Measurements from ENCODE around the gene HELZ2.
"Not testable (repeated sequence)": the region's sequence is repeated elsewhere in the genome, so short reads cannot be mapped to it uniquely, and the experiment has no call there.

The HELZ2 gene

DNA sequence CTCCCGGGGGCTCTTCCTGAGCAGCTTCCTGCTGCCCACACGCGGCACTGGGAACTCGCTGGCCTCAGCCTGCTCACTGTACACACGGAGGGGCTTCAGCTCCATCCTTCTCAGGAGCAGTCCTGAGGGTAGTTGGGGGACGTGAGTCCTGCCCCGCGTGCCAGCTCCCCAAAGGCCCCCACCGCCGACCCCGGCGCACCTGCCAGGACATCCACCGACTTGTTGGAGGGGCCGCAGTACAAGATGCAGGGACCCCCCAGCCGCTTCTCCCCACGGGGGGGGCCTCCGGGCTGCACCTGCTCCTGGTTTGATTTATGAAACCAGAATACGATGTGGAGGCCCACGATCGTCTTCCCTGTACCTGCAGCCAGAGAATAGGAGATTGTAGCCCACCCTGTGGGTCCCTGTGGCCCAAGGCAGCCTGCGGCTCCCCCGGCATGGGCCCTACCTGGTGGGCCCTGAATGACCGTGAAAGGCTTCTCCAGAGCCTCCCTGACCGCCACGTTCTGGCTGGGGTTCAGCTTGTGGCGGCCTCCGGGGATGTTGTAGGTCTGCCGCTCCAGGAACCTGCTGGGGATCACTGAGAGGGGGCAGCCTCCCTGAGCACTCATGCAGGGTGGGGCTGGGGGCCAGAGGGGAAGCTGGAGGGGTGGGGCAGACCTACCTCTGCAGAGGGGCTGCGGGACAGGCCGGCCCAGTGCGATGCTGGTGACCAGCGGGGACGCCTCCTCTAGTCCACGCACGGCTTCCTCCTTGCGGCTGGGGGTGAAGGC is 12.2 kb downstream of the HELZ2 start:
- TF ChIP-seq, protein P1, sequence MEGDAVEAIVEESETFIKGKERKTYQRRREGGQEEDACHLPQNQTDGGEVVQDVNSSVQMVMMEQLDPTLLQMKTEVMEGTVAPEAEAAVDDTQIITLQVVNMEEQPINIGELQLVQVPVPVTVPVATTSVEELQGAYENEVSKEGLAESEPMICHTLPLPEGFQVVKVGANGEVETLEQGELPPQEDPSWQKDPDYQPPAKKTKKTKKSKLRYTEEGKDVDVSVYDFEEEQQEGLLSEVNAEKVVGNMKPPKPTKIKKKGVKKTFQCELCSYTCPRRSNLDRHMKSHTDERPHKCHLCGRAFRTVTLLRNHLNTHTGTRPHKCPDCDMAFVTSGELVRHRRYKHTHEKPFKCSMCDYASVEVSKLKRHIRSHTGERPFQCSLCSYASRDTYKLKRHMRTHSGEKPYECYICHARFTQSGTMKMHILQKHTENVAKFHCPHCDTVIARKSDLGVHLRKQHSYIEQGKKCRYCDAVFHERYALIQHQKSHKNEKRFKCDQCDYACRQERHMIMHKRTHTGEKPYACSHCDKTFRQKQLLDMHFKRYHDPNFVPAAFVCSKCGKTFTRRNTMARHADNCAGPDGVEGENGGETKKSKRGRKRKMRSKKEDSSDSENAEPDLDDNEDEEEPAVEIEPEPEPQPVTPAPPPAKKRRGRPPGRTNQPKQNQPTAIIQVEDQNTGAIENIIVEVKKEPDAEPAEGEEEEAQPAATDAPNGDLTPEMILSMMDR (conservative IDR thresholded peaks at IDR 0.05; ENCODE audit: low read depth) = no peak
- ChIA-PET CTCF (interaction anchor here (0.5 kb wide), 1 partner anchor 1174 kb away, joined by 3 read pairs; no protein-coding TSS in a partner anchor), POLR2A (ENCODE audit: low non-redundant PET) (interaction anchor here (0.6 kb wide), 1 partner anchor 303 kb away, joined by 3 read pairs; the partner anchor contains the start of gene TPD52L2)
- H3K27ac ChIP-seq = no peak overlapping the region
- DNase-seq (ENCODE audit: low spot score) = no peak

DNA sequence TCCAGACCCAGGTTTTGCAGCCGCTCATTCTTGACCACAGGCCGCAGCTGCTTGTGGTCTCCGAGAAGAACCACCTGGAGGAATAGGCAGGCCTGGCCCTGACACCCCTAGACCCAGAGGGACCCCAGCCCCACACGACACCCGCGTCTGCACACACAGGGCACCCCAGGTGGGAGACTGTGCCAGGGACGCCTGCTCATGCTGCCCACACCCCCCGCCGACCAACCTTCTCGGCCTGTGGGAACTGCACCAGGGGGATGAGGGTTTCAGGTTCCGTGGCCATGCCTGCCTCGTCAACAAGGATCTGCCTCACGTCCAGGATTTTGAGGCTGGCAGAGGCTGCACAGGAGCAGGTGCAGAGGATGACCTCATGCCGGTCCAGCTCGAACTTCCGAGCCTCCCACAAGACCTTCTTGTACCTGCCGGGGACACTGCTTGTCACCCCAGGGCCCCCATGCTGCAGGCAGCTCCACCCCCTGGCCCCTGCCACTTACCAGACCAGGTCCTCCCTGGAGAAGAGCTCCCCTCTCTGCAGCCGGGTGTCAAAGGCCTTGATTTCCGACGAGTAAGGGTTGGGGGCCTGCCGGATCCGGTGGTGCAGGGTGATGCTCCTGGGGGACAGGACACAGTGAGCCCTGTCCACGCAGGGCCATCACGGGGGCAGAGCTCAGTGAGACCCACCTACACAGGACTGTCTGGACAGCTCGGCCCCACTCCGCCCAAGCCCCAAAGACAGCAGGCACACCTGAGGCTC is 13.0 kb downstream of the HELZ2 start:
- H3K27ac ChIP-seq = 0 out of 2 replicates have a peak overlapping the region, but pooled peaks have one; percentile 0
- no peak for DNase-seq (ENCODE audit: low spot score)
- TF ChIP-seq, protein P1 (conservative IDR thresholded peaks at IDR 0.05; ENCODE audit: low read depth) = no peak
- POLR2A ChIA-PET (ENCODE audit: low non-redundant PET) = no interaction called here
- CTCF ChIA-PET = interaction anchor here (0.5 to 0.6 kb wide), 2 partner anchors 498 to 1173 kb away, joined by 3 read pairs; no protein-coding TSS in a partner anchor

DNA sequence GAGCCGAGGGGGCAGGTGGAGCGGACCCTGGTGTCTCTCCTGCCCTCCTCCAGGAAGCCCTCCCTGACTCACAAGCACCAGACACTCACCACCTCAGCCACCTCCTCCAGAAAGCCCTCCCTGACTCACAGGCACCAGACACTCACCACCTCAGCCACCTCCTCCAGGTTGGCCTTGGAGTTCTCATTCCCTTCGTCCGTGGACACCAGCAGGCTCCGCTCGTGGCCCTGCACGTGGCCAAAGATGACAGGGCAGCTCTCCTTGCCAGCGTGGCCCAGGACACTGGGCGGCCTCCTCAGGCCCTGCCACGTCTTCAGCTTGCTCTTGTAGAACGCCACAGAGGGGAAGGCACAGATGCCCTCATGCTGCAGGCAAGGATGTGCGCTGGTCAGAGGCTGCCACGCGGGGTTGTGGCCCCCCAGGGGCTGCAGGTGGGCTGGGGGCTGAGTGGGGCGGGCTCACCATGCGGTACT is 13.7 kb downstream of the HELZ2 start:
- DNase-seq (ENCODE audit: low spot score) = no peak
- POLR2A ChIA-PET (ENCODE audit: low non-redundant PET) = interaction anchor here (0.7 kb wide), 1 partner anchor 23 kb away, joined by 3 read pairs; the partner anchor contains the start of gene PTK6
- H3K27ac ChIP-seq = peak overlapping the region; percentile 8; the same call in 1 of the 2 replicates
- CTCF ChIA-PET = no interaction called here
- TF ChIP-seq, protein P1 (conservative IDR thresholded peaks at IDR 0.05; ENCODE audit: low read depth) = no peak

DNA sequence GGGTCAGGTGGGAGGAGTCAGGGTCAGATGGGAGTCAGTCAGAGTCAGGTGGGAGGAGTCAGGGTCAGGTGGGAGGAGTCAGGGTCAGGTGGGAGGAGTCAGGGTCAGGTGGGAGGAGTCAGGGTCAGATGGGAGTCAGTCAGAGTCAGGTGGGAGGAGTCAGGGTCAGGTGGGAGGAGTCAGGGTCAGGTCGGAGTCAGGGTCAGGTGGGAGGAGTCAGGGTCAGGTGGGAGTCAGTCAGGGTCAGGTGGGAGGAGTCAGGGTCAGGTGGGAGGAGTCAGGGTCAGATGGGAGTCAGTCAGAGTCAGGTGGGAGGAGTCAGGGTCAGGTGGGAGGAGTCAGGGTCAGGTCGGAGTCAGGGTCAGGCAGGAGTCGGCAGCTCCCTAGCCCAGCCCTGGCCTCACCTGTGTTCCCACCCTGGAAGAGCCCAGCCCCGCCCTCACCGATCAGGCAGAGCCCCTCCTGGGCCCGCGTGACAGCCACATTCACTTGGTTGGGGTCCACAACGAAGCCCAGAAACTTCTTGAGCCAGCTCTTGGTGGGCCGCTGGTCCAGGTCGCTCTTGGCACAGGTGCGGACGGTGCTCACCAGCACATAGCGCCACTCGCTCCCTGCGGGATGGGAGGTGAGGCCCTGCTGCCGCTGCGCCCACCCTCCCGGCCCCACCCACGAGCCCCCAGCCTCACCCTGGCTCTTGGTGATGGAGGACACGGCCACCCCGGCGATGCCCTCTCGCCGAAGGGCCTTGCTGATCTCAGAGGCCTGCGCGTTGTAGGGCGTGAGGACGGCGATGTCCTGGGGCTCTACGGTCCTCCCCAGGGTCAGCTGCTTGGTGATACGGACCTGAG is 14.3 kb downstream of the HELZ2 start:
- CTCF ChIA-PET; DNase-seq (ENCODE audit: low spot score): not testable (repeated sequence)
- peak overlapping the region; percentile 8; the same call in 1 of the 2 replicates for H3K27ac ChIP-seq
- POLR2A ChIA-PET (ENCODE audit: low non-redundant PET) = interaction anchor here (0.7 kb wide), 1 partner anchor 23 kb away, joined by 3 read pairs; the partner anchor contains the start of gene PTK6

DNA sequence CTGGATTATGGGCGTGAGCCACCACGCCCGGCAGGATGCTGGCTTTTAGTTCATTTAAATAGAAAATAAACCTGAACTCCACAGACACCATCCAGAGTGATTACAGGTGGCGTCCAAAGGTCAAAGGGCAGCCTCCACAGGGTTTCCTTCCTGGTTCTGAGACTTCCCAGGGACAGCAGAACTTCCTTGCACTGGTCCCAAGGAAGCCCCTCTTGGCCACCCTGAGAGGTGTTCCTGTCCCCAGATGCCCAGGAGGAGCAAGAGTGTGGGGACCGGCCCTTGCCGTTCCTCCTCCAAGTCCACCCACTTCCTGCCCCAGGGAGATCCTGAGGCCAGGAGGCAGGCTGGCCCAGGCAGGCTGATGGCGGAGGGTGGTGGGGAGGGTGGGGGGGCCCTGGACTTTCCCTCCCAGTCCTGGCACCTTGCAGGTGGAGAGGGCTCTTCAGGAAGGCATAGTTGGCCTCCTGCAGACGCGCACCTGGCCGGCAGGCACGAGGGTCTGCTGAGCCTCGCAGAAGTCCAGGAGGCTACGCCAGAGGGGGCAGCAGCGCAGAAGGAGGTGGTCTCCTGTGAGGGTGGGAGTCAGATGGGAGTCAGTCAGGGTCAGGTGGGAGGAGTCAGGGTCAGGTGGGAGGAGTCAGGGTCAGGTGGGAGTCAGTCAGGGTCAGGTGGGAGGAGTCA is 15.1 kb downstream of the HELZ2 start:
- ChIA-PET CTCF (interaction anchor here (0.6 to 1.0 kb wide), 4 partner anchors 20 to 505 kb away, joined by 3 to 4 read pairs (median 3); no protein-coding TSS in a partner anchor), POLR2A (ENCODE audit: low non-redundant PET) (no interaction called here)
- no peak for DNase-seq (ENCODE audit: low spot score)
- H3K27ac ChIP-seq = peak overlapping the region; percentile 10
- TF ChIP-seq, protein P1 (conservative IDR thresholded peaks at IDR 0.05; ENCODE audit: low read depth) = no peak

DNA sequence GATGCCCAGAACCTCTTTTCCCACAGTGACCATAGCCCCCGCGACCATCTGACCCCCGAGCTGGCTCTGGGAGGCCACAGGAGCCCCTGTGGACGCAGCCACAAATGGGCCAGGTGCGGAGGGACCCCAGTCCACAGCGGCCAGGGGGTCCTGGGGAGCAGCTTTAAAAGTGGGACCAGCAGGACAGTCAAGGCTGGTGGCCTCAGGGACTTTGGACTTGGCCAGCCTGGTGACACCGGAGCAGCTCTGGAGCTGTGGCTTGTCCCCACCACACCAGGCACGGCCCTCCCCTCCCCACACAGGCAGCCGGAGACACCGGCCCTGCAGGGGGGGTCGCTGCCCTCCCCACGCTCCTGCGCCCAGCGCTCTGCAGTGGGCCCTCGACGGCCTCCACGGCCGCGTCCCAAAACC is 16.6 kb downstream of the HELZ2 start:
- POLR2A ChIA-PET (ENCODE audit: low non-redundant PET) = interaction anchor here (0.6 kb wide), 1 partner anchor 311 kb away, joined by 3 read pairs; no protein-coding TSS in a partner anchor
- peak overlapping the region; percentile 63 for H3K27ac ChIP-seq
- DNase-seq (ENCODE audit: low spot score) = no peak
- TF ChIP-seq, protein P1 (conservative IDR thresholded peaks at IDR 0.05; ENCODE audit: low read depth) = no peak
- CTCF ChIA-PET = interaction anchor here (0.6 to 1.4 kb wide), 2 partner anchors 18 to 20 kb away, joined by 3 to 4 read pairs; partner anchors contain the start of gene PTK6
